ENCODE measurements around the gene UNC13D.

UNC13D gene

GRCh38 chr17:75808549-75808904 is 35.7 kb downstream of the UNC13D start:
- peaks cover 9% of the 10 kb centered on the region for H3K4me1 ChIP-seq (ENCODE audit: control insufficient read depth, insufficient read depth, low read length)
- ChIA-PET CTCF (interaction anchor here (1.2 to 1.8 kb wide), 3 partner anchors 19 to 37 kb away, joined by 4 to 10 read pairs (median 5); no protein-coding TSS in a partner anchor), POLR2A (interaction anchor here (0.6 to 2.8 kb wide), 4 partner anchors 9 to 311 kb away, joined by 3 to 19 read pairs (median 6); no protein-coding TSS in a partner anchor)
- H3K36me3 ChIP-seq (ENCODE audit: control insufficient read depth in 2 of 2, insufficient read depth in 1 of 2, low read length in 2 of 2) = peaks cover 15 to 48% of the 10 kb centered on the region in 2 experiments
- H3K27ac ChIP-seq (ENCODE audit: extremely low read depth, low read depth, low read length) = peak overlapping the region; percentile 74
- TF ChIP-seq ZNF837 (tag by site-specific recombination; IDR thresholded peaks at IDR 0.05) (no peak), TSHZ1 (tag by site-specific recombination; IDR thresholded peaks at IDR 0.05; ENCODE audit: borderline replicate concordance) (no peak), SCRT2 (tag by site-specific recombination; IDR thresholded peaks at IDR 0.05) (peak; percentile 51; the same call in 1 of the 2 replicates), REST (tag by site-specific recombination; IDR thresholded peaks at IDR 0.05) (no peak)
- no peak overlapping the region for H3K4me3 ChIP-seq (ENCODE audit: low read depth, low read length)
- no peaks in the 10 kb centered on the region for H3K9me3 ChIP-seq (ENCODE audit: control insufficient read depth, insufficient read depth, low read depth, low read length)

- H3K27ac ChIP-seq (ENCODE audit: extremely low read depth, low read depth, low read length) = 0 out of 2 replicates have a peak overlapping the region, but pooled peaks have one; percentile 74
Observed at GRCh38 chr17:75807861-75808260, 36.3 kb downstream of the UNC13D start.

GRCh38 chr17:75806822-75807500 is 37.2 kb downstream of the UNC13D start:
- peak overlapping the region; percentile 46; the same call in 1 of the 2 replicates for H3K27ac ChIP-seq (ENCODE audit: extremely low read depth, low read depth, low read length)
- H3K4me3 ChIP-seq (ENCODE audit: low read depth, low read length) = no peak overlapping the region
- H3K9me3 ChIP-seq (ENCODE audit: control insufficient read depth, insufficient read depth, low read depth, low read length) = no peaks in the 10 kb centered on the region
- POLR2A ChIA-PET = interaction anchor here (0.5 to 2.8 kb wide), 6 partner anchors 10 to 703 kb away, joined by 3 to 10 read pairs (median 4); partner anchors contain the start of gene WBP2
- CTCF ChIA-PET = interaction anchor here (0.6 to 1.6 kb wide), 3 partner anchors 34 to 204 kb away, joined by 3 to 5 read pairs (median 4); no protein-coding TSS in a partner anchor
- peaks cover 9% of the 10 kb centered on the region for H3K4me1 ChIP-seq (ENCODE audit: control insufficient read depth, insufficient read depth, low read length)
- peaks cover 13 to 41% of the 10 kb centered on the region in 2 experiments; a peak in 2 of 3 replicates for H3K36me3 ChIP-seq (ENCODE audit: control insufficient read depth in 2 of 2, insufficient read depth in 1 of 2, low read length in 2 of 2)
- no peak for TF ChIP-seq ZBTB26 (tag by site-specific recombination; optimal IDR thresholded peaks at IDR 0.05)
- no peak for TF ChIP-seq BCL11B (tag by site-specific recombination; IDR thresholded peaks at IDR 0.05; ENCODE audit: low read depth)
- no peak for TF ChIP-seq ZNF843 (tag by site-specific recombination; IDR thresholded peaks at IDR 0.05)
- TF ChIP-seq ZNF530 (tag by site-specific recombination; IDR thresholded peaks at IDR 0.05; ENCODE audit: low read depth) = no peak
- no peak for TF ChIP-seq ZNF629 (tag by site-specific recombination; IDR thresholded peaks at IDR 0.05)
- no peak for TF ChIP-seq PATZ1 (tag by site-specific recombination; IDR thresholded peaks at IDR 0.05)
- no peak for TF ChIP-seq ZNF23 (tag by site-specific recombination; IDR thresholded peaks at IDR 0.05; ENCODE audit: borderline replicate concordance)
- no peak for TF ChIP-seq ZNF112 (tag by site-specific recombination; IDR thresholded peaks at IDR 0.05)
- no peak for TF ChIP-seq ZNF274 (IDR thresholded peaks at IDR 0.05; ENCODE audit: low read length)
- TF ChIP-seq ZNF274 (tag by site-specific recombination; IDR thresholded peaks at IDR 0.05; ENCODE audit: borderline replicate concordance) = no peak
- no peak for TF ChIP-seq MEIS1 (CRISPR knock-in tag; IDR thresholded peaks at IDR 0.05; ENCODE audit: borderline replicate concordance)
- no peak for TF ChIP-seq SP7 (tag by site-specific recombination; IDR thresholded peaks at IDR 0.05)

More at GRCh38 chr17:75807861-75808260, 36.3 kb downstream of the UNC13D start:
- Histone ChIP-seq H3K9me3 (ENCODE audit: control insufficient read depth, insufficient read depth, low read depth, low read length) (no peaks in the 10 kb centered on the region), H3K4me1 (ENCODE audit: control insufficient read depth, insufficient read depth, low read length) (peaks cover 9% of the 10 kb centered on the region), H3K36me3 (ENCODE audit: control insufficient read depth in 2 of 2, insufficient read depth in 1 of 2, low read length in 2 of 2) (peaks cover 15 to 45% of the 10 kb centered on the region in 2 experiments), H3K4me3 (ENCODE audit: low read depth, low read length) (no peak overlapping the region)
- POLR2A ChIA-PET = interaction anchor here (0.6 to 2.8 kb wide), 3 partner anchors 12 to 32 kb away, joined by 4 to 19 read pairs (median 10); no protein-coding TSS in a partner anchor
- TF ChIP-seq ZNF791 (tag by site-specific recombination; IDR thresholded peaks at IDR 0.05) (no peak), ZNF366 (tag by site-specific recombination; conservative IDR thresholded peaks at IDR 0.05) (peak; percentile 14; the same call in 1 of the 2 replicates)
- CTCF ChIA-PET = interaction anchor here (1.2 to 1.8 kb wide), 3 partner anchors 20 to 37 kb away, joined by 4 to 10 read pairs (median 5); no protein-coding TSS in a partner anchor

All from HEK293 (cell line).